GM06990 (cell line): ENCODE data around the gene BOD1L1.

ENCODE experiments used
- DNase-seq: peaks from one replicate; pipeline ENCODE4 v3.0.0-alpha.2; 2011; ENCODE audit not compliant: insufficient read length; ENCODE audit errors: extremely low read depth
- H3K27me3 ChIP-seq: replicated peaks from 2 replicates; pipeline ENCODE4 v1.6.0; 2011; ENCODE audit warnings: low read length; ENCODE audit not compliant: control insufficient read depth, insufficient read depth
- H3K36me3 ChIP-seq: 2 replicates; pipeline ENCODE4 v1.5.1; 2011; ENCODE audit warnings: low read length; ENCODE audit not compliant: control insufficient read depth, insufficient read depth
- H3K4me3 ChIP-seq: replicated peaks from 2 replicates; pipeline ENCODE4 v1.5.1; 2011; ENCODE audit warnings: low read depth, mild to moderate bottlenecking, control low read depth, low read length
- CTCF ChIP-seq: IDR thresholded peaks from 2 replicates; pipeline ENCODE4 v1.5.1; 2011; ENCODE audit warnings: low read length, control low read depth, mild to moderate bottlenecking, inconsistent platforms; ENCODE audit not compliant: insufficient read depth, poor library complexity, severe bottlenecking

Gene BOD1L1

GRCh38 chr4:13522282-13523104 is 105.0 kb downstream of the BOD1L1 start:
- Histone ChIP-seq H3K27me3 (peaks cover 4% of the 10 kb centered on the region), H3K4me3 (no peak overlapping the region), H3K36me3 (no peaks in the 10 kb centered on the region)
- DNase-seq, result no peak
- TF ChIP-seq CTCF, result no peak

GRCh38 chr4:13521047-13521446 is 106.5 kb downstream of the BOD1L1 start:
- Histone ChIP-seq H3K36me3 (no peaks in the 10 kb centered on the region), H3K4me3 (no peak overlapping the region), H3K27me3 (peaks cover 4% of the 10 kb centered on the region)
- no peak for DNase-seq
- TF ChIP-seq CTCF, result no peak
